Vagina (tissue), 2 donors: ENCODE data around the gene RFTN1.

ENCODE experiments used
- CTCF ChIP-seq, 3 experiments: fragments of 450-650 bp in 2 of 3; fragments of 200-600 bp in 1 of 3; sonication (generic) in 1 of 3; IDR thresholded peaks; one replicate each; pipeline ENCODE4 v1.5.1; 2017 to 2019; ENCODE audit warnings: antibody characterized with exemption in 3 of 3, mild to moderate bottlenecking in 2 of 3, moderate library complexity in 2 of 3
- POLR2A ChIP-seq, 2 donors: fragments of 450-650 bp; IDR thresholded peaks; one replicate each; pipeline ENCODE4 v1.6.1; 2017; ENCODE audit warnings: antibody characterized with exemption in 2 of 2, mild to moderate bottlenecking in 2 of 2, moderate library complexity in 2 of 2

- TF ChIP-seq POLR2A (IDR thresholded peaks at IDR 0.05) (no peak), CTCF (IDR thresholded peaks at IDR 0.05) (peak in 1 of 3 experiments; percentile 27)
Observed at GRCh38 chr3:16516695-16517481, 3.4 kb upstream of the RFTN1 start.
